CD8-positive, alpha-beta memory T cell (primary cell): ENCODE results near the gene MDC1. TPM values are rescaled to one million over a fixed set of nuclear protein-coding genes. Genes with fewer than 3 reads are reported as not detected.
A peak's percentile ranks its signal among the peaks of the same experiment; 100 is the strongest.

Source experiments
- CTCF ChIA-PET: fragments of 350-600 bp; sonication (Branson Sonifier 250); formaldehyde crosslinking; loops from one replicate; lab custom pipeline; 2021; ENCODE audit warnings: antibody characterized with exemption; lab: Charles Lee
- POLR2A ChIA-PET: fragments of 350-600 bp; sonication (Branson Sonifier 250); formaldehyde crosslinking; loops from one replicate; lab custom pipeline; 2021; ENCODE audit warnings: antibody characterized with exemption; lab: Charles Lee
- DNase-seq, 5 donors: peaks; one replicate each; pipeline versions ENCODE4 v3.0.0 to v3.0.0-alpha.2; 2020 to 2022; ENCODE audit warnings: mixed read lengths in 1 of 5
- H3K27ac ChIP-seq: one replicate; pipeline ENCODE4 v1.7.0; 2013; ENCODE audit warnings: low read depth, mild to moderate bottlenecking, low read length, moderate library complexity
- H3K27me3 ChIP-seq: 2 replicates; pipeline ENCODE4 v1.7.0; 2013; ENCODE audit warnings: low read length, mild to moderate bottlenecking; ENCODE audit not compliant: insufficient read depth, poor library complexity, severe bottlenecking
- H3K36me3 ChIP-seq: 2 replicates; pipeline ENCODE4 v1.7.0; 2013; ENCODE audit warnings: mild to moderate bottlenecking, low read length, moderate library complexity; ENCODE audit not compliant: insufficient read depth
- H3K4me1 ChIP-seq: 2 replicates; pipeline ENCODE4 v1.7.0; 2013; ENCODE audit warnings: mild to moderate bottlenecking, low read length, moderate library complexity; ENCODE audit not compliant: insufficient read depth
- H3K4me3 ChIP-seq: 2 replicates; pipeline ENCODE4 v1.7.0; 2013; ENCODE audit warnings: mild to moderate bottlenecking, low read length
- H3K9me3 ChIP-seq: 2 replicates; pipeline ENCODE4 v1.7.0; 2013; ENCODE audit warnings: mild to moderate bottlenecking, low read length
- H3K27ac Mint-ChIP-seq, 8 donors: one replicate each; pipeline ENCODE4 v1.8.0; 2020 to 2021; ENCODE audit warnings: mixed read lengths in 8 of 8, mild to moderate bottlenecking in 6 of 8, inconsistent platforms in 3 of 8, moderate library complexity in 3 of 8
- H3K27me3 Mint-ChIP-seq, 2 donors: one replicate each; pipeline ENCODE4 v1.8.0; 2020 to 2021; ENCODE audit warnings: mixed read lengths in 2 of 2, mild to moderate bottlenecking in 1 of 2, moderate library complexity in 1 of 2
- H3K36me3 Mint-ChIP-seq, 3 donors: one replicate each; pipeline ENCODE4 v1.8.0; 2020 to 2021; ENCODE audit warnings: mixed read lengths in 3 of 3, inconsistent platforms in 1 of 3, mild to moderate bottlenecking in 1 of 3
- H3K4me1 Mint-ChIP-seq, 3 donors: one replicate each; pipeline ENCODE4 v1.8.0; 2020 to 2021; ENCODE audit warnings: mixed read lengths in 3 of 3, inconsistent platforms in 1 of 3, mild to moderate bottlenecking in 1 of 3
- H3K4me3 Mint-ChIP-seq, 7 donors: one replicate each; pipeline ENCODE4 v1.8.0; 2020 to 2021; ENCODE audit warnings: mixed read lengths in 7 of 7, mild to moderate bottlenecking in 6 of 7, moderate library complexity in 4 of 7, inconsistent platforms in 2 of 7
- H3K9me3 Mint-ChIP-seq, 5 donors: one replicate each; pipeline ENCODE4 v1.8.0; 2020 to 2022; ENCODE audit warnings: mixed read lengths in 5 of 5, mild to moderate bottlenecking in 3 of 5, moderate library complexity in 2 of 5, inconsistent platforms in 1 of 5
- polyA plus RNA-seq: library from polyadenylated mRNA; unstranded; fragments of 300-500 nt; fragmentation: Illumina TruSeq; gene quantifications from one replicate; pipeline ENCODE4 v1.2.3, GENCODE V29; 2021
- total RNA-seq, 2 experiments: library from RNA; stranded (reverse); gene quantifications; one replicate each; pipeline ENCODE4 v1.2.3, GENCODE V29; 2021

MDC1 gene
- total and polyA plus RNA-seq, 3 experiments from 2014 or later = 6.4 to 71.1 (median 59.4) TPM

DNA sequence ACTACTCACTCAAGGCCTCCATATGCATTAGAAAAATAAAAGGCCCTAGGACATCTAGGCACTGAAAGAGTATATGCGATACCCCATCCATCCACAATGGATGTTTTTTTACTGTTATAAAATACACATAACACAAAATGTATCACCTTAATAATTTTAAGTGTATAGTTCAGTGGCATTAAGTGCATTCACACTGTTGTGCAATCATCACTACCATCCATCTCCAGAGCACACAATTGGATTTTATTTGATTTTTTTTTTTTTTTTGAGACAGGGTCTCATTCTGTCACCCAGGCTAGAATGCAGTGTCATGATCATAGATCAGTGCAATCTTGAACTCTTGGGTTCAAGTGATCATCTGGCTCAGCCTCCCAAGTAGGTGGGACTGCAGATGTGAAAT, 2.8 kb downstream of the MDC1 start:
- Mint-ChIP-seq H3K27ac (peak overlapping the region in 1 of 8 donors; percentile 12), H3K9me3 (no peaks in the 10 kb centered on the region), H3K4me3 (no peak overlapping the region), H3K36me3 (peaks cover 11 to 60% (median 22%) of the 10 kb centered on the region in 3 donors), H3K4me1 (peaks cover 38 to 62% (median 45%) of the 10 kb centered on the region in 3 donors), H3K27me3 (no peaks in the 10 kb centered on the region)
- Histone ChIP-seq H3K4me1 (peaks cover 16% of the 10 kb centered on the region), H3K36me3 (peaks cover 35% of the 10 kb centered on the region), H3K4me3 (no peak overlapping the region), H3K27me3 (no peaks in the 10 kb centered on the region), H3K27ac (no peak overlapping the region), H3K9me3 (no peaks in the 10 kb centered on the region)
- POLR2A ChIA-PET = no interaction called here
- DNase-seq = no peak
- CTCF ChIA-PET = interaction anchor here (0.7 to 3.1 kb wide), 3 partner anchors 8 to 35 kb away, joined by 3 to 13 read pairs (median 4); no protein-coding TSS in a partner anchor

DNA sequence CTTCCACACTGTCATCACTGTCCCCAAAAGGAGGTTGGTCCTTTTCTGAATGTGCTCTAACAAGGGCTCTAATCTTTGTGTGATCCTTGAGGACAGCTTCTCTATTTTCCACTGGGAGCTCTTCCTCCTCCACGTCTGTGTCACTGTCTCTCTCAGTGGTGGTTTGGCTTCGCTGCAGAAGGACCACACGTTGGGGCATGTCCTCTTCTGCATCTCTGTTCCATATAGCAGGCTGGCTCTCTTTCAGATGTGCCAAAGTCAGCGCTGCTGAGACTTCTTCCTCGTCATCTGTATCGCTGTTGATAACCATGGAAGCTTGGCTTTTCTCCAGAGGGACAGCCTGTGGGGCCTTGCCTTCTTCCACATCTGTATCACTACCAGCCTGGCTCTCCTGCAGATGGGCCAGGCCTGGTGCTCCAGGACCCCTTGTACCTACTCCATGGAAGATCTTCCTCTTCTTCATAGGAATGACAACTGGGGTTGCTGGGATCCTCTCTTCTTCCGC, 4.6 kb downstream of the MDC1 start:
- ChIA-PET CTCF (interaction anchor here (1.4 to 3.1 kb wide), 4 partner anchors 9 to 171 kb away, joined by 3 to 13 read pairs (median 9); partner anchors contain the start of gene DHX16), POLR2A (no interaction called here)
- Histone ChIP-seq H3K4me3 (no peak overlapping the region), H3K36me3 (peaks cover 40% of the 10 kb centered on the region), H3K27me3 (no peaks in the 10 kb centered on the region), H3K9me3 (no peaks in the 10 kb centered on the region), H3K4me1 (peaks cover 13% of the 10 kb centered on the region), H3K27ac (no peak overlapping the region)
- Mint-ChIP-seq H3K27ac (peak overlapping the region in 5 of 8 donors; percentile 36 to 77 (median 63)), H3K36me3 (peaks cover 11 to 70% (median 27%) of the 10 kb centered on the region in 3 donors), H3K4me1 (peaks cover 32 to 50% (median 39%) of the 10 kb centered on the region in 3 donors), H3K9me3 (no peaks in the 10 kb centered on the region), H3K27me3 (no peaks in the 10 kb centered on the region), H3K4me3 (peak overlapping the region in 1 of 7 donors; percentile 2)
- no peak for DNase-seq

DNA sequence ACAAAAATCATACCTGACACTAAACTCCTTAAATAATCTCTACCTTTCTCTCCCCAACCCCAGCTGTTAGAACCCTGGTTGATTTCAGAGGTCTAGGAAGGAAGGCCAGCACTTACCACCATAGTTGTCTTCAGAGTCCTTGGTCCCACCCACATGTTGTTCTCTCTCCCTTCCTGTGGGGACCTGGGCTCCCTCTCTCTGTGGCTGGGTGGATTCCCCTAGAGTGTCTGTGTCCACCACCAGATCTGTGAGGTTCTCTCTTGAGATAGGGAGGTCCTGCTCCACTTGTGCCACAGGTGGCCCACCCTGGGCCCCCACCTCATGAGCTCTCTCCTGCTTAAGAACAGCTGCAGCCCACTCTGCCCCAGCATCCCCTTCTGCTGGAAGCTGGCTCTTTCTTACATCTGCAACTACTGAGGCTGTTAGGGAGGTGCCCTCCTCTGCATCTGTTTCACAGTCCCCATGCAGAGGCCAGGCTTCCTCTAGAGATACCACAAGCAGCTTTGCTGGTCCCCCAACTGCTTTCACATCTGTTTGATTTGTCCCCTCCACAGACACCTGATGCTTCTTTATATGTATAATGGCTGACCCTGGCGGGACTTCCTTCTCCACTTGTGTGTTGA, 5.2 kb downstream of the MDC1 start:
- peaks cover 27 to 43% (median 34%) of the 10 kb centered on the region in 3 donors for H3K4me1 Mint-ChIP-seq
- H3K27ac ChIP-seq = no peak overlapping the region

DNA sequence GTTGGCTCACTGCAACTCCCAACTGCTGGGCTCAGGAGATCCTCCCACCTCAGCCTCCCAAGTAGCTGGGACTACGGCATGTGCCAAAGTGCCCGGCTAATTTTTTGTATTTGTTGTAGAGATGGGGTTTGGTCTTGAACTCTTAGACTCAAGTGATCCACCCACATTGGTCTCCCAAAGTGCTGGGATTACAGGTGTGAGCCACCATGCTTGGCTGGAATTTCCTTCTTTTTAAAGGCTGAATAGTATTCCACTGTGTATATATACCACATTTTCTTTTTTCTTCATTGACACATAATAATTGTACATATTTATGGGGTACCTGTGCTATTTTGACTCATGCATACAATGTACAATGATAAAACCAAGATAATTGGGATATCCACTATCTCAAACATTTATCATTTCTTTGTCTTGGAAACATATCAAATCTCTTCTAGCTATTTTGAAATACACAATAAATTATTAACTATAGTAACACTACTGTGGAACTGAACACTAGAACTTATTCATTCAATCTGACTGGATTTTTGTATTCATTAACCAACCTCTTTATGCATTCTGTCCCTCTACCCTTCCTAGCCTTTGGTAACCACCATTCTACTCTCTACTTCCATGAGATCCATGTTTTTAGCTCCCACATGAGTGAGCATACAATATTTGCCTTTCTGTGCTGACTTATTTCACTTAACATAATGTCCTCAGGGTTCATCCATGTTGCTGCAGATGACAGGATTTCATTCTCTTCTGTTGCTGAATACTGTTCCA, 7.8 kb downstream of the MDC1 start:
- no peak for DNase-seq
- Mint-ChIP-seq H3K27ac (peak overlapping the region in 1 of 8 donors; percentile 40), H3K9me3 (no peaks in the 10 kb centered on the region), H3K4me1 (peaks cover 14 to 26% (median 20%) of the 10 kb centered on the region in 3 donors), H3K4me3 (no peak overlapping the region), H3K36me3 (peaks cover 15 to 80% (median 34%) of the 10 kb centered on the region in 3 donors), H3K27me3 (no peaks in the 10 kb centered on the region)
- H3K27me3 ChIP-seq = no peaks in the 10 kb centered on the region
- H3K9me3 ChIP-seq = no peaks in the 10 kb centered on the region
- POLR2A ChIA-PET = no interaction called here
- no peak overlapping the region for H3K4me3 ChIP-seq
- peaks cover 5% of the 10 kb centered on the region for H3K4me1 ChIP-seq
- CTCF ChIA-PET = interaction anchor here (0.8 kb wide), 1 partner anchor 22 kb away, joined by 3 read pairs; no protein-coding TSS in a partner anchor
- H3K27ac ChIP-seq = no peak overlapping the region
- H3K36me3 ChIP-seq = peaks cover 44% of the 10 kb centered on the region

More for the DNA sequence above, 5.2 kb downstream of the MDC1 start:
- H3K27me3 Mint-ChIP-seq = no peaks in the 10 kb centered on the region
- H3K4me3 Mint-ChIP-seq = peak overlapping the region in 2 of 7 donors; percentile 2 to 68
- ChIA-PET CTCF (interaction anchor here (1.4 to 3.1 kb wide), 4 partner anchors 10 to 171 kb away, joined by 3 to 13 read pairs (median 9); partner anchors contain the start of gene DHX16), POLR2A (no interaction called here)
- H3K9me3 Mint-ChIP-seq = no peaks in the 10 kb centered on the region
- H3K36me3 Mint-ChIP-seq = peaks cover 11 to 73% (median 30%) of the 10 kb centered on the region in 3 donors
- DNase-seq = no peak
- Histone ChIP-seq H3K9me3 (no peaks in the 10 kb centered on the region), H3K36me3 (peaks cover 40% of the 10 kb centered on the region), H3K4me1 (peaks cover 12% of the 10 kb centered on the region), H3K4me3 (no peak overlapping the region), H3K27me3 (no peaks in the 10 kb centered on the region)
- H3K27ac Mint-ChIP-seq = peak overlapping the region in 7 of 8 donors; percentile 10 to 77 (median 60)

DNA sequence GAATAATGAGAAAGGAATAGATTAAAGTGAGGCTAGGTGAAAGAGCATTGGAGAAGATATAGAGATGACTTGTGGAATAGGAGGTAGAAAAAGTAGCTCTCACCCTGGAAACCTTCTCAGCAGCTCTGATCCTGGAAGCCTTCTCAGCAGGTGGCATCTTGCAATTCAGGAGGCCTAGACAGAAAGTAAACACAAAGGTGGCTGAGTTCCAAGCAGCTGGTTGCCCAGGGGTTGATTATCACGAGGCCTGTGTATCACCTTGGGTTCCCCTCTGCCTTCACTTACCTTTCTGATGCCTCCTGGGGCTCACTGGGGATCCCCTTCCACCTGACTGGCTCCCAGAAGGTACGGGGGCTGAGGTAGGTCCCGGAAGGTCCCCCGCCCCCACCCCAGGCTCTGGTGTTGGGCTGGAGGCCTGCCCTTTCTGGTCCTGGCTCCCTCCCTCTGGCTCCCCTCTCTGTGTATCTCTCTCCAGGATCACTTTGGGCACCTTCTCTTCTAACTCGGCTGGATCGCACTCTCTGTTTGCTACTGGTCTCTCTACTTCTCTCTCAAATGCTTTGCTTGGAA, 9.7 kb downstream of the MDC1 start:
- Mint-ChIP-seq H3K4me3 (no peak overlapping the region), H3K27me3 (no peaks in the 10 kb centered on the region), H3K9me3 (no peaks in the 10 kb centered on the region), H3K4me1 (peaks cover 7 to 14% (median 11%) of the 10 kb centered on the region in 3 donors), H3K27ac (peak overlapping the region in 4 of 8 donors; percentile 8 to 91 (median 76)), H3K36me3 (peaks cover 19 to 82% (median 32%) of the 10 kb centered on the region in 3 donors)
- DNase-seq = no peak
- Histone ChIP-seq H3K36me3 (peaks cover 30% of the 10 kb centered on the region), H3K4me1 (peaks cover 4% of the 10 kb centered on the region), H3K27ac (no peak overlapping the region), H3K4me3 (no peak overlapping the region), H3K27me3 (no peaks in the 10 kb centered on the region), H3K9me3 (no peaks in the 10 kb centered on the region)
- POLR2A ChIA-PET = no interaction called here
- CTCF ChIA-PET = interaction anchor here (1.1 to 1.4 kb wide), 2 partner anchors 10 to 15 kb away, joined by 4 to 5 read pairs; partner anchors contain the start of gene MDC1

DNA sequence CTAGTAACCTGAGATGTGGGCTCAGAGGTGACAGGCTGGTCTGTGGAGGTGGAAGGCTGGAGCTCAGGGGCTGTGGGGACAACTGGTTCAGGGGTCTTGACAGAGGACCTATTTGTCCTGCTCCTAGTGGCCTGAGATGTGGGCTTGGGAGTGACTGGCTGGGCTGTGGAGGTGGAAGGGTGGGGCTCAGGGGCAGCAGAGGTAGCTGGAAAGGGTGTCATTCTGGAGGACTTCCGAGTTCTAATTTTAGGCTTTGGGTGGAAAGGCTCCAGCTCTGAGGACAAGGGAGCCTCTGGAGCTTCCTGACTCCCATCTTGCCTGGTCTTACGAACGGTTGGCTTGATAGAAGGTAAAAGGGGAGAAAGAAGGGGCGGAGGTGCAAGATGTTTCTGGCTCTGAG, 11.5 kb downstream of the MDC1 start:
- Histone ChIP-seq H3K27me3 (no peaks in the 10 kb centered on the region), H3K27ac (no peak overlapping the region), H3K9me3 (no peaks in the 10 kb centered on the region), H3K4me1 (no peaks in the 10 kb centered on the region), H3K36me3 (peaks cover 13% of the 10 kb centered on the region), H3K4me3 (no peak overlapping the region)
- Mint-ChIP-seq H3K9me3 (no peaks in the 10 kb centered on the region), H3K4me3 (no peak overlapping the region), H3K27ac (peak overlapping the region in 3 of 8 donors; percentile 22 to 63 (median 43)), H3K27me3 (no peaks in the 10 kb centered on the region), H3K36me3 (peaks cover 19 to 71% (median 24%) of the 10 kb centered on the region in 3 donors), H3K4me1 (no peaks in the 10 kb centered on the region)
- ChIA-PET CTCF (interaction anchor here (0.9 to 5.0 kb wide), 3 partner anchors 12 to 27 kb away, joined by 3 to 21 read pairs (median 4); partner anchors contain the start of gene MDC1), POLR2A (no interaction called here)
- DNase-seq = no peak

DNA sequence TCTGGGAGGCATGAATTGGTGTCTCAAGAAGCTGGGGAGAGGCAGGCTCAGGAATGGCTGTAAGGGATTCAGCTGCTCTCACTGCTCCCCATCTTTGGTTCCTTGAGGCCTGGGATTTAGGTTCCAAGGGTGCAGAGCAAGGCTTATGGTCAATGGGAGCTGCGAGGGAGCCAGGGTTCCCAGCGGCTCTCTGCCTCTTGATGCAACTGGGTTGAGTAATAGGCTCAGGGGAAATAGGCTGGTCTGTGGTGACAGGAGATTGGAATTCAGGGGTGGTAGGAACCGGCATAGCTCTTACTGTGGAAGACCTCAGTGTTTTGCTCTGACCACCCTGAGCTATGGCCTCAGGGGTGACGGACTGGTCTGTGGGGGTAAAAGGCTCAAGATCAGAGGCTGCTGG, 13.3 kb downstream of the MDC1 start:
- Histone ChIP-seq H3K27me3 (no peaks in the 10 kb centered on the region), H3K4me1 (no peaks in the 10 kb centered on the region), H3K4me3 (no peak overlapping the region), H3K36me3 (peaks cover 12% of the 10 kb centered on the region), H3K27ac (no peak overlapping the region), H3K9me3 (no peaks in the 10 kb centered on the region)
- H3K4me3 Mint-ChIP-seq = peak overlapping the region in 1 of 7 donors; percentile 28
- ChIA-PET CTCF (interaction anchor here (1.5 to 5.0 kb wide), 3 partner anchors 13 to 26 kb away, joined by 3 to 21 read pairs (median 3); partner anchors contain the start of gene NRM), POLR2A (no interaction called here)
- H3K9me3 Mint-ChIP-seq = no peaks in the 10 kb centered on the region
- peak overlapping the region in 1 of 8 donors; percentile 69 for H3K27ac Mint-ChIP-seq
- H3K27me3 Mint-ChIP-seq = no peaks in the 10 kb centered on the region
- H3K36me3 Mint-ChIP-seq = peaks cover 19 to 72% (median 25%) of the 10 kb centered on the region in 3 donors
- DNase-seq = no peak
- H3K4me1 Mint-ChIP-seq = no peaks in the 10 kb centered on the region
